Raji (cell line): ENCODE measurements around the gene OPTC.

Source experiments
- POLR2A ChIP-seq: IDR thresholded peaks from 2 replicates; pipeline ENCODE4 v1.6.1; 2011; ENCODE audit warnings: low read depth, low read length, control low read depth; ENCODE audit not compliant: insufficient read depth

Gene OPTC, protein sequence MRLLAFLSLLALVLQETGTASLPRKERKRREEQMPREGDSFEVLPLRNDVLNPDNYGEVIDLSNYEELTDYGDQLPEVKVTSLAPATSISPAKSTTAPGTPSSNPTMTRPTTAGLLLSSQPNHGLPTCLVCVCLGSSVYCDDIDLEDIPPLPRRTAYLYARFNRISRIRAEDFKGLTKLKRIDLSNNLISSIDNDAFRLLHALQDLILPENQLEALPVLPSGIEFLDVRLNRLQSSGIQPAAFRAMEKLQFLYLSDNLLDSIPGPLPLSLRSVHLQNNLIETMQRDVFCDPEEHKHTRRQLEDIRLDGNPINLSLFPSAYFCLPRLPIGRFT

DNA sequence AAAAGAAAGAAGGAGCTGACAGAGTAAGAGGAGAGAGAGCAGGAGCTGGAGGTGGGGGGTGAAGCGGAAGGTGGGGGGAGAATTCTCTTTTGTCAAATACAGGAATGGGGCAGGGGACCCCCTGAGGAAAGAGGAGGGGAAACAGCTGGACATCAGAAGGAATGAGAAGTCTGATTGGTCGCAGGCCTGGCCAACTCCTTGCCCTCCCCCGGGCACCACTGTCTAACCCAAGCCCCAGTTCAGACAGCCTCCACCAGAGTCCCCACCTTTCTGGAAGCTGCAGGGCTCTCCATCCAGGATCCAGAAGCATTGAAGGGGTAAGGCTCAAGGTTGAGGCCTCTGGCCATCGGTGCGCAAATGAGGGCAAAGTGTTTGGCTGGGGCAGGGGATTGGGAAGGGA is at the start of gene OPTC:
Gene OPTC (plus strand): TSS at position 253 of the 400 bp plus-strand sequence. CDS start 1,853 bp downstream, outside the sequence.
- TF ChIP-seq POLR2A, result no peak

DNA sequence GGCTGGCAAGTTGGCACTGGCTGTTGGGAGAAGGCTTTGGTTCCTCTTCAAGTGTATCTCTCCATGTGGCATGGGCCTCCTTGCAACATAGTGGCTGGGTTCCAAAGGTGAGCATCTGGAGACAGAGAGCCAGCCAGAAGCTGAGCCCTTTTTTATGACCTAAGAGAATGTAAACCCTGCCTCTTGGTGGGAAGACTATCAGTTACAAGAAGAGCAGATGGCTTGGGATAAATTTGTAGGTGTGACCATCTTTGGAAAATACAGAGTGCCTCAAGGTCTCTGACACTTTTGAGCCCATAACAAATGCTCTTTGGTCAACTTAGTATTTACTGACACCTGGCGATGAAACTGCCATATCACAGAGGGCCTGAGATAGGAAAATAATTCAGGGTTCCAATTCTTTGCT is 49.8 kb upstream of the OPTC start:
- TF ChIP-seq POLR2A, result no peak

DNA sequence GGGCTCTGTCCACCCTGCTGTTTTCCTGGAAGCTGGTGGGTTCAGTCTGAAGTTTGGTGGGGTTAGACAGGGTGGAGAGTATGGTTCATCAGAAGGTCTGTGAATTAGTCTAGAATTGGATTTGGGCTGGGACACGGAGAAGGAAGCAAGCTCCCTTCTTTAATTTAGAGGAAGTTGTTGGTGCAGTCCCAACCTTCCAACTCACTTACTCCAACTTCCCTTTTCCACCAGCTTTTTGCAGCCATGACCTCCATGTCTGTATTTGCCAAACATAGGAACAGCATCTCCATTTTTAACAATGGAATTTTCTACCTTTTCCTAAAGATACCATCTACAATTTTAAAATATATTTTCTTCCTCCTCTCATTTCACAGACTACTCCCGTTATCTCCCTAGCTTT is 46.8 kb upstream of the OPTC start:
- no peak for TF ChIP-seq POLR2A

DNA sequence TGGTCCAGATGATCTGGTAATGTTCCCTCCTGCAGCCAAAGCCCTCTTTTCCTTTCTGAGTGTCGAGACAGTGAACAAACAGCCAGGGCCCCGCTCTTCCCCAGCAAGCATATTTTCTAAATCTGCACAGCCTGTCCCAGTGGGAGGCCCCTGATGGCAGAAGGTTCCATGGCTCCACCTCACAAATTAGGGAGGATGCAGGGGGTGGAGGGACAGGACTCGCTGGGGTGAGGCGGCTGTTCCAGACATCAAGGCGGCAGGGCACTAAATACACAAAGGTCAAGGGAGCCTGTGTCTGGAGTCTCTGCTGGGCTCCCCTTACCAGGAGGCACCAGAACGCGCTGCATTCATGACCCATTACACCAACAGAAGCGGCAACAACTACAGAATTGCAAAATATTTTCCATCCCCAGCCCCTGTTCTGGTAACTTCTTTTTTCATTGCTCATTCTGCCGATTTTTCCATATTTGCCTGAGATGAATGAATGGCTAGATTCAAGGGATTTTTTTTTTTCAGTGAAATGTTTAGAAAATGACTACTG is 45.4 kb upstream of the OPTC start:
- TF ChIP-seq POLR2A, result no peak

DNA sequence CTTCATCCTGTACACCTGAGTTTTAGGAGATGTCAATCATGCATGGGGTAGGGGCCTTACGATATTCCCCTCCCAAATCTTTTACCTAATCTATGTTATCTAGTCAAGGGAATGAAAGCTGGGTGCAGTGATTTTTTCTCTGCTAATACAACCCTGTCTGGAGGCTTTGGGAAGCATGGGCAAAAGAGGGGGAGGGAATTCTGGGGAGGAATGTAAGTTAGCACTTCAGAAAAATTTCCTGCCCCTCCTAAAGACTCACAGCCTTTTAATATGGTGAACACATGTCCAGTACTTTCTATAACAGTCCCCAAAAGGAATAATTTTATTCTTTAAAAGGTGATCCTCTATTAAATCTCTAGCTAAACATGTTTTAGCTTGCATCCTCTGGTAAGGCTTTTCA is 44.0 kb upstream of the OPTC start:
- no peak for TF ChIP-seq POLR2A

DNA sequence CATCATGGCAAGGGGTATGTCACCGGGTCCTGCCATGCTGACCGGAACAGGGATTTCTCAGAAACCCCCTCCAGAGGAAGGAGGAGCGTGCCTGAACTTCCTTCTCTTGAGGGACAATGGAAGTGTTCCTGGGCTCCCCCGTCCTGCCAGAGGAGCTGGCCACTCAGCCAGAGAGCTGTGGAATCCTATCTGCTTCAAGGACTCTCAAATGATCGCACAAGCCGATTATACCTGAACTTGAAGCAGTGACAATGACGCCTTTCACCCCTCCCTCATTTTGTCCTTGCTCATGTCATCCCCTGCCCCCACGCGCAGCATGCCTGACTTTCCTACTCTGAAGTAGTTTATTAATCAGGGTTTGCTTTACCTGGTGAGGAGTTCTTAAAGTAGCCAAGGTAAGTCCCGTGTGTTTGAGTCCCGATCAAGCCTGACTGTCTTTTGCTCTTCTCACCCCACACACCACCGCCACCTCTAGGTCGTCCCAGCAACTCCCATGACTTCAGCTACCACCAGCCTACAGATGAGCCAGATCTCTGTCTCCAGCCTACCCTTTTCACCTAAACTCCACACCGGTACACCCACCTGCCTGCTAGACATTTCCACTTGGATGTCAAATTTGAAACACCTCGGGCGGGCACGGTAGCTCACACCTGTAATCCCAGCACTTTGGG is 43.3 kb upstream of the OPTC start:
- no peak for TF ChIP-seq POLR2A

DNA sequence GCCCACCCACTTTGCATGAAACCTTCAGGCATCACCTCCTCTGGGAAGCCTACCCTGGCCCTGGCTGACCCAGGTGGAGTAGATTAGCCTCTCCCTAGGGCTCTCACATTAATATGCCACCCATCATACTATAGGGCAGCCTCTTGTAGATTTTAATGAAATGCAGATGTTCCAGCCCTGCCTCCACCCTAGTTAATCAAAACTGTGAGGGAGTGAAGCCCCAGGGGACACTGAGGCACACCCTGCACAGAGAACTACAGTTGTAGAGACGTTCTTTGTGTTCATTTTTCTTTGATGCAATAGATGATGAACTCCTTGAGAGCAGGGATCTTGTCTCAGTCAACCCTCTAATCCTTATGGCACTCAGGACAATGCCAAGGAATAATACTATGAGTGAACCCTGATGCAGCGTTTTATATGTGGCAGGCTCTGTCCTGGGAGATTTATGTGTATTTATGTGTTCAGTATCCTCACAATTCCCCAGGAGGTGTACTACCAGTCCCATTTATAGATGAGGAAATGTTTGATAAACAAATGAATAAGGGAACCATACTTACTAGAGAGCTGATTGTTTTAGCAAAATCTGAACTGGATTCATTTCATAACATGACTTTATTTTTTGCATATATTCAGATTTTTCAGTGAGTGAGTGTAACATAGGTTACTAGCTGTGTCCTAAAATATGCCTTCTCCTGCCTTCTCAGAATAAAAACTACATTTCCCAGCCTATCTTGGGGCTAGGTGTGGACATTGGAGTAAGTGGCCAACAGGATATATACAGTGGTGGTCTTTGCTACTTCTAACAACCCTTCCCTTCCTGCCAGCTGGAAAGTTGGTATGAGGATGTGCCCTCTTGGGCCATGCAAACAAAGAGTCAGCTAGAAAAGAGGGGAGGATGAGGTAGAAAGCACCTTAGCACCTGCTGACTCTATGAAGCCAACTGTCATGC is 41.8 kb upstream of the OPTC start:
- peak; percentile 46; the same call in 1 of the 2 replicates for TF ChIP-seq POLR2A

DNA sequence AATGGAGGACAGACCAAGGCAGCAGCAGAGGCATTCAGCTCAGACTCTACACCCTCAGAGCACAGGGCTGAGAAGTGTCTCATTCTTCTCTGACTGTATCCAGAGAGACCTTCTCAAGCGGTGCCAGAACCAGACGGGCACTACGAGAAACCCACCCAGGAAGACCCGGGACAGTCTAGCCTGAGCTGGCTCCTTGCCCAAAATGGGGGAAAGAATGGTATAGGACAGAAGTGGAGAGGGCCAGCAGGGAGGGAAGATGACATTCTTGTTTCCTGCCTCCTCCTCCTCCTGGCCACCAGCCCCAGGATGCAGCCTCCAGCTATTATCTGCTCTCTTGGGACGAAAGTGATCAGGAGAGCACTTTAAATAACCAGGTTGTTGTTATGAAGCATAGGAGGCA is 40.9 kb upstream of the OPTC start:
- TF ChIP-seq POLR2A, result no peak

DNA sequence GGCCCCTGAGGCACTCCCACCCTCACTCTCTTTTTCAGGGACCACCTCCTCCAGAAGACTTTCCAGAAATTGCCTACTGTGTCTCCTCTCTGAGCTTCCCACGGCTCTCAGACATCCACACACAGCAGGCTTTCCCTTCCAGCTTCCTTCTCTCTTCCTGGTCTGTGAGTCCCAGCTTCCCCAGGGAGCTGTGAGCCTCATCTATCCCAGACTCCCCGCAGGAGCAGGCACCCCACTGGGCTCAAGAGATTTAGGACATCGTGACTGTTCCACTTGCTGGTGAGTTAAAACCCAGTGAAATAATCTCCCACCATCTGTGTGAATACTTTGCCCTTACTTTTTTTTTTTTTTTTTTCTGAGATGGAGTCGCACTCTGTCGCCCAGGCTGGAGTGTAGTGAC is 40.3 kb upstream of the OPTC start:
- TF ChIP-seq POLR2A, result no peak

DNA sequence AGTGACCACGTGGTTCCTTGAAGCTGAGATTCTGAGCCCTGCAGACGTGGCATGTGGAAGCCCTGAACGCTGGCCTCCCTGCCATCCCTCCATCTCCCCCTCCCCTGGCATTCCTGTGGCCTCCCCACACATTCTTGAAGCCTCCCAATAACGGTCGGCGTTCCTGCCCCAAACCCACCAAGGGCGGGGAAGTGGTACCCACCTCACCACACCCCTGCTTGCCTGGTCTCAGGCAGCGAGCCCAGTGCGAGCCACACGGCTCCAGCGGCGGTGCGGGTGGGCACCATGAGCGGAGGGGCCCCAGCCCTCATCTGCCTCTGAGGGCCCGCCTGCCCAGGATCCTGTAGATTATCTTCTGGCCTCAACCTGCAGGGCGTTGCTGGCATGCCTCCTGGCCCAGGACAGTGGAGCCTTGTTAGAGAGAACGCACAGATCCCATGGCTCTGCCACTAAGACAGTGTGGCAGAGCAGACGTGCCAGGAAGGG is 38.9 kb upstream of the OPTC start:
- TF ChIP-seq POLR2A, result no peak

DNA sequence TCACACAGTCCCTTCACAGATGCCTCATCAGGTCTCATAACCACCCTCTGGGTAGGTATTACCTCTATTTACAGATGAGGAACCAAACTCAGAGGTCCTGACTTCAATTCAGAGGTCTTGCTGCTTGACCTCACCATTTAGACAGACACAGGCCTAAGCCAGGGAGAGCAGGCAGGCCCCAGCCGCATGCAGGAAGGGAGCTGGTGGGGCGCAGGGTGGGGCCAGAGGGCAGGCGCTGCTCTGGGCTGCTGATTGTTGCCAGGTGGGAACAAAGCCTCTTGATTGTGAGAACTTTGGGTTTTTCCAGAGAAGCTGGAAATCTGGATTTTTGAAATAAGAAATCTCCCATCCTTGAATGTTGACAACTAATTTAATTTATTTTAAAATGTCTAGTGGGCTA is 38.2 kb upstream of the OPTC start:
- TF ChIP-seq POLR2A, result no peak

DNA sequence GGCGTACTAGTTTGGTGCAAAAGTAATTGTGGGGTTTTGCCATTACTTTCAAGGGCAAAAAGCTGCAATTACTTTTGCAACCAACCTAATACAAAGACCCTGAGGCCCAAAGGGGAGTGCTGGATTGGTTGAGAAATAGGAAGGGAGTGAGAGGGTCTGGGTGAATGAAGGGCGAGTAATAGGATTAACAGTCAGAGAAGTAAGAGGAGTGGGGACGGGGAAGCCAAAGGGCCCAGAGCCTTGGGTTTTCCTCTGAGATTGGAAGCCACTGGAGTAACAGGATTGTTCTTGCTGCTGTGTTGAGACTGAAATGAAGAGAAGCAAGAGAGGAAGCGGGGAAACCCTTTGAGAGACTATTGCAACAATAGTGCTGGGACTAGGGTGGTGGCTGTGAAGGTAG is 37.4 kb upstream of the OPTC start:
- TF ChIP-seq POLR2A, result no peak

DNA sequence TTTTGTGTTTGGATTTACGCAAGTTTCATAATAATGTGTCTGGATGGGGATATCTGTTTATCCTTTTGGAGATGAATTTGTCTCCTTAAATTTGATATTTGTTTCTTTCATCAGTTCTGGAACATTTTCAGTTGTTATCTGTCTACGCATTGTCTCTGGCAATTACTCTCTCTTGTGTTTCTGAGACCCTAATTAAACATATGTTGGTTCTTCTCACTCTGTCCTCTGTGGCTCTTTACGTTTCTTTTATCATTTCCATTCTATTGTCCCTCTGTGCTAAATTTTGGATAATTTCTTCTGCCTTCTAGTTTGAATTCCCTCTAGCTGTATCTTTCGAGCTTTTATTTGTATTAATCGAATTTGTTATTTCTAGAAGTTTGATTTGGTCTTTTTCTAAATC is 35.9 kb upstream of the OPTC start:
- no peak for TF ChIP-seq POLR2A

DNA sequence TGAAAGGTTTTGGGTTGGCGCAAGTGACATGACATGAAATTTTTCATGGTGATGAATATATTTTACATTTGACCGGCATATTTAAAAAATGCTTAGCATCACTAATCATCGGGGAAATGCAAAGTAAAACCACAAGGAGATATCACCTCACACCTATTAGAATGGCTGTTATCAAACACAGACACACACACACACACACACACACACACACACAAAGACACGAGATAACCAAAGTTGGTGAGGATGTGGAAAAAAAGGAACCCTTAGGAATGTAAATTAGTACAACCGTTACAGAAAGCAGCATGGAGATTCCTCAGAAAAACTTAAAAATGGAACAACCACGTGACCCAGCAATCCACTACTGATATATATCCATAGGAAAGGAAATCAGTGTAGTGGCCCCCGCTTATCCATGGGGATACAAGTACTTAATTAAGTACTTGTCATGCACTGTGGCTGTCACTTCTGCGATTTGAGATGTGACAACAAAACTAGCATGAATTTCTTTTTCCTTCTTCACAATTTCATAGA is 34.2 kb upstream of the OPTC start:
- no peak for TF ChIP-seq POLR2A

DNA sequence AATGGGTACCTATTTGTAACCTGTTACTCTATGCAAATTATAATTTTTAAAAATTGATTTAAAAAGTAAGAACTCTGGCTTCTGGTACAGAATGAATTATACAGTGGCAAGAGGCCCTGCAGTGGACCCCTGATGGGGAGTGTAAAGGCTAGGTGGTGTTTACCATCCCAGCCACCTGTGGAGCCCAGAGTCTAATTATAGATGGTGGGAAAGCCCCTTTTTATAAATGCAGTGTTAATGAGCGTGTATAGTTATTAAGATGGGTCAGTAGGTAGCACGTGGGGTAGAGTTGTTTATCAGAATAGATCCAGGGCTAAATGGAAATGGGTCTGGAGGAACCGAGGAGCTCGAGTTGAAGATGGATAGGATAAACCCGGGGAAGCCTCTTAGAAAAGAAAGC is 32.2 kb upstream of the OPTC start:
- TF ChIP-seq POLR2A, result no peak

DNA sequence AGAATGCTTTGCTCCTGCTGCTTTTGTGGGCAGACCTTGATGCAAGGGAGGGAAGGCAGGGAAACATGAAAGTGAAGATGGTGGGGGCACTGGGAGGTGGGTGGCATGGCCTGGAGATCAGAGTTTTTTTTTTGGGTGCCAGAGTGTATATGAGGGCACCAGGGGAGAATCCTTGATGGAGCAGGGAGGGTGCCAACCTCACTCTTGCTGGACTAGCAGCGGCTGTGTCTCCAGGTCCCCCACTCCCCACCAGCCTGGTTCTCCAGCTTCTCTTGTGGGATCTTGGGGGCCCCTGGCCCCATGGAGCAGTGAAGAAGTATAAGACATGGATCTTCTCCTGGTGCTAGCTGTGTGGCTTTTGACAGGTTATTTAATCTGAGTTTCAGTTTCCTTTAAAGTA is 31.8 kb upstream of the OPTC start:
- no peak for TF ChIP-seq POLR2A

DNA sequence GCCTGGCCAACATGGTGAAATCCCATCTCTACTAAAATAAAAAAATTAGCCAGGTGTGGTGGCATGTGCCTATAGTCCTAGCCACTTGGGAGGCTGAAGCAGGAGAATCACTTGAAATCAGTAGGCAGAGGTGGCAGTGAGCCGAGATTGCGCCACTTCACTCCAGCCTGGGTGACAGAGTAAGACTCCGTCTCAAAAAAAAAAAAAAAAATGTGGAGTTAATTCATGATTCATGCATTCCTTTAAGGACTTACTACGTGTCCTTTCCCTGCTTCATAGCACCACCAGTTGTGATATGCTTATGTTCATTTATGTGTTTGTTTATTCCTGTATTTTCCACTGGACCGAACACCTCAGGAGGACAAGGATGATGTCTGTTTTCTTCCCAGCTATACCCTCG is 31.1 kb upstream of the OPTC start:
- TF ChIP-seq POLR2A, result no peak
